ENCODE data around the gene MYO10.
A peak's percentile ranks its signal among the peaks of the same experiment; 100 is the strongest.
"Not testable (repeated sequence)": the region's sequence is repeated elsewhere in the genome, so short reads cannot be mapped to it uniquely, and the experiment has no call there.

The MYO10 gene

GRCh38 chr5:16936150-16936988 is at the start of gene MYO10:
Gene MYO10 (minus strand): TSS chr5:16936288. CDS start chr5:16935808, 480 bp downstream.
- DNase-seq: peak in 38 of 58 donors; percentile 13 to 80 (median 34)

- DNase-seq: not testable (repeated sequence)
These were observed 49.2 kb upstream of the MYO10 start for GRCh38 chr5:16985304-16985703.

- no peak for DNase-seq
These were observed 47.9 kb upstream of the MYO10 start for GRCh38 chr5:16983972-16984371.

GRCh38 chr5:16983022-16983639 is 47.0 kb upstream of the MYO10 start:
- peak in 16 of 58 donors; percentile 1 to 56 (median 14) for DNase-seq

GRCh38 chr5:16981700-16982099 is 45.6 kb upstream of the MYO10 start:
- DNase-seq: no peak

- DNase-seq: no peak
These were observed 44.9 kb upstream of the MYO10 start for GRCh38 chr5:16980983-16981382.

- no peak for DNase-seq
These were observed 42.2 kb upstream of the MYO10 start for GRCh38 chr5:16978296-16978695.

GRCh38 chr5:16976625-16977008 is 40.5 kb upstream of the MYO10 start:
- DNase-seq: no peak

- no peak for DNase-seq
These were observed 40.0 kb upstream of the MYO10 start for GRCh38 chr5:16975950-16976624.

GRCh38 chr5:16974981-16975380 is 38.9 kb upstream of the MYO10 start:
- DNase-seq: no peak

- no peak for DNase-seq
These were observed 34.7 kb upstream of the MYO10 start for GRCh38 chr5:16970826-16971225.

GRCh38 chr5:16970260-16970659 is 34.2 kb upstream of the MYO10 start:
- no peak for DNase-seq

- no peak for DNase-seq
These were observed 29.5 kb upstream of the MYO10 start for GRCh38 chr5:16965581-16965980.

GRCh38 chr5:16963821-16964220 is 27.7 kb upstream of the MYO10 start:
- DNase-seq: no peak

GRCh38 chr5:16961131-16961530 is 25.0 kb upstream of the MYO10 start:
- DNase-seq: no peak

- DNase-seq: no peak
These were observed 21.5 kb upstream of the MYO10 start for GRCh38 chr5:16957304-16958196.

- DNase-seq: no peak
These were observed 17.6 kb upstream of the MYO10 start for GRCh38 chr5:16953729-16954128.

- no peak for DNase-seq
These were observed 17.0 kb upstream of the MYO10 start for GRCh38 chr5:16952968-16953671.

GRCh38 chr5:16946725-16947124 is 10.6 kb upstream of the MYO10 start:
- DNase-seq: no peak

- no peak for DNase-seq
These were observed 8.9 kb upstream of the MYO10 start for GRCh38 chr5:16944816-16945562.

Data from anterior cingulate cortex (tissue), 58 donors.